ENCODE results near the gene CACNA1B. TPM values are rescaled to one million over a fixed set of nuclear protein-coding genes. Genes with fewer than 3 reads are reported as not detected.

The CACNA1B gene
- total RNA-seq, 5 donors from 2014 or later (not counting 1 experiment from before 2014, with no cell fraction given), result 0.03 to 0.09 (median 0.03) TPM; not detected in 2

GRCh38 chr9:137951107-137951506, 73.5 kb downstream of the CACNA1B start:
- ATAC-seq (replicated peaks in 1 of 4) (no peak), DNase-seq (no peak)
- Histone ChIP-seq H3K27ac (ENCODE audit: low read length) (no peak overlapping the region), H3K36me3 (ENCODE audit: control insufficient read depth in 2 of 2, extremely low read depth in 1 of 2, insufficient read depth in 1 of 2, low read length in 1 of 2) (no peaks in the 10 kb centered on the region), H3K27me3 (replicated peaks in 1 of 2; ENCODE audit: control insufficient read depth in 2 of 2, extremely low read depth in 1 of 2, insufficient read depth in 2 of 2, low read length in 1 of 2) (peaks cover 0 to 43% of the 10 kb centered on the region in 2 experiments), H3K4me3 (ENCODE audit: control insufficient read depth in 1 of 2, extremely low read depth in 1 of 2, low read length in 1 of 2) (no peak overlapping the region), H3K9me3 (no peaks in the 10 kb centered on the region), H3K4me1 (ENCODE audit: control insufficient read depth in 1 of 2, extremely low read depth in 1 of 2, insufficient read depth in 2 of 2, low read length in 2 of 2) (no peaks in the 10 kb centered on the region)
- Mint-ChIP-seq H3K4me1 (no peaks in the 10 kb centered on the region), H3K27ac (no peak overlapping the region), H3K4me3 (no peak overlapping the region), H3K27me3 (peaks cover 4 to 16% of the 10 kb centered on the region in 2 donors), H3K36me3 (no peaks in the 10 kb centered on the region), H3K9me3 (peaks cover 0 to 8% (median 5%) of the 10 kb centered on the region in 3 donors)
- ChIA-PET POLR2A (no interaction called here), CTCF (no interaction called here)
- WGBS (ENCODE audit: insufficient coverage), result 65% methylated on average over 6 of the region's 8 CpGs

GRCh38 chr9:137951597-137952490, 74.3 kb downstream of the CACNA1B start:
- whole genome bisulfite sequencing (ENCODE audit: insufficient coverage), result 69% methylated on average over 4 of the region's 12 CpGs
- Mint-ChIP-seq H3K27me3 (peaks cover 4 to 16% of the 10 kb centered on the region in 2 donors), H3K4me3 (no peak overlapping the region), H3K4me1 (no peaks in the 10 kb centered on the region), H3K9me3 (peaks cover 0 to 4% (median 0%) of the 10 kb centered on the region in 3 donors), H3K27ac (no peak overlapping the region), H3K36me3 (no peaks in the 10 kb centered on the region)
- Histone ChIP-seq H3K36me3 (ENCODE audit: control insufficient read depth in 2 of 2, extremely low read depth in 1 of 2, insufficient read depth in 1 of 2, low read length in 1 of 2) (no peaks in the 10 kb centered on the region), H3K9me3 (no peaks in the 10 kb centered on the region), H3K27me3 (replicated peaks in 1 of 2; ENCODE audit: control insufficient read depth in 2 of 2, extremely low read depth in 1 of 2, insufficient read depth in 2 of 2, low read length in 1 of 2) (peaks cover 0 to 43% of the 10 kb centered on the region in 2 experiments), H3K4me1 (ENCODE audit: control insufficient read depth in 1 of 2, extremely low read depth in 1 of 2, insufficient read depth in 2 of 2, low read length in 2 of 2) (no peaks in the 10 kb centered on the region), H3K4me3 (ENCODE audit: control insufficient read depth in 1 of 2, extremely low read depth in 1 of 2, low read length in 1 of 2) (no peak overlapping the region), H3K27ac (ENCODE audit: low read length) (no peak overlapping the region)
- DNase-seq (no peak), ATAC-seq (replicated peaks in 1 of 4) (no peak)
- POLR2A ChIA-PET, result no interaction called here
- CTCF ChIA-PET, result no interaction called here

GRCh38 chr9:137952976-137953666, 75.5 kb downstream of the CACNA1B start:
- no peak overlapping the region for H3K4me3 Mint-ChIP-seq
- H3K27ac ChIP-seq (ENCODE audit: low read length), result no peak overlapping the region
- no peaks in the 10 kb centered on the region for H3K36me3 Mint-ChIP-seq
- no peak overlapping the region for H3K4me3 ChIP-seq (ENCODE audit: control insufficient read depth in 1 of 2, extremely low read depth in 1 of 2, low read length in 1 of 2)
- H3K9me3 ChIP-seq, result no peaks in the 10 kb centered on the region
- H3K9me3 Mint-ChIP-seq, result no peaks in the 10 kb centered on the region
- H3K27ac Mint-ChIP-seq, result no peak overlapping the region
- ATAC-seq (replicated peaks in 1 of 4) (no peak), DNase-seq (no peak)
- H3K27me3 ChIP-seq (replicated peaks in 1 of 2; ENCODE audit: control insufficient read depth in 2 of 2, extremely low read depth in 1 of 2, insufficient read depth in 2 of 2, low read length in 1 of 2), result peaks cover 0 to 43% of the 10 kb centered on the region in 2 experiments
- peaks cover 4 to 16% of the 10 kb centered on the region in 2 donors for H3K27me3 Mint-ChIP-seq
- H3K4me1 Mint-ChIP-seq, result no peaks in the 10 kb centered on the region
- no peaks in the 10 kb centered on the region for H3K36me3 ChIP-seq (ENCODE audit: control insufficient read depth in 2 of 2, extremely low read depth in 1 of 2, insufficient read depth in 1 of 2, low read length in 1 of 2)
- 79% methylated on average over 8 of the region's 12 CpGs for WGBS (ENCODE audit: insufficient coverage)
- ChIA-PET CTCF (no interaction called here), POLR2A (no interaction called here)
- no peaks in the 10 kb centered on the region for H3K4me1 ChIP-seq (ENCODE audit: control insufficient read depth in 1 of 2, extremely low read depth in 1 of 2, insufficient read depth in 2 of 2, low read length in 2 of 2)

- H3K9me3 ChIP-seq, result no peaks in the 10 kb centered on the region
- no peak overlapping the region for H3K4me3 Mint-ChIP-seq
- H3K4me1 Mint-ChIP-seq, result no peaks in the 10 kb centered on the region
- no peaks in the 10 kb centered on the region for H3K4me1 ChIP-seq (ENCODE audit: control insufficient read depth in 1 of 2, extremely low read depth in 1 of 2, insufficient read depth in 2 of 2, low read length in 2 of 2)
- no peak for DNase-seq
- no peaks in the 10 kb centered on the region for H3K9me3 Mint-ChIP-seq
- H3K36me3 Mint-ChIP-seq, result no peaks in the 10 kb centered on the region
- POLR2A ChIA-PET, result no interaction called here
- H3K27ac ChIP-seq (ENCODE audit: low read length), result no peak overlapping the region
- H3K27me3 Mint-ChIP-seq, result peaks cover 4 to 16% of the 10 kb centered on the region in 2 donors
- H3K4me3 ChIP-seq (ENCODE audit: control insufficient read depth in 1 of 2, extremely low read depth in 1 of 2, low read length in 1 of 2), result no peak overlapping the region
- CTCF ChIA-PET, result interaction anchor here in 1 of 2 donors (0.6 kb wide), 1 partner anchor 44 kb away, joined by 4 read pairs; no protein-coding TSS in a partner anchor
- WGBS (ENCODE audit: insufficient coverage), result 81% methylated on average over 5 of the region's 10 CpGs
- ATAC-seq (replicated peaks in 1 of 4), result no peak
- peaks cover 0 to 41% of the 10 kb centered on the region in 2 experiments for H3K27me3 ChIP-seq (replicated peaks in 1 of 2; ENCODE audit: control insufficient read depth in 2 of 2, extremely low read depth in 1 of 2, insufficient read depth in 2 of 2, low read length in 1 of 2)
- no peak overlapping the region for H3K27ac Mint-ChIP-seq
- no peaks in the 10 kb centered on the region for H3K36me3 ChIP-seq (ENCODE audit: control insufficient read depth in 2 of 2, extremely low read depth in 1 of 2, insufficient read depth in 1 of 2, low read length in 1 of 2)
Observed at GRCh38 chr9:137953683-137954438, 76.3 kb downstream of the CACNA1B start.

GRCh38 chr9:137955224-137955570, 77.6 kb downstream of the CACNA1B start:
- DNase-seq (no peak), ATAC-seq (replicated peaks in 1 of 4) (no peak)
- Mint-ChIP-seq H3K4me3 (no peak overlapping the region), H3K27ac (no peak overlapping the region), H3K36me3 (no peaks in the 10 kb centered on the region), H3K27me3 (peaks cover 4 to 19% of the 10 kb centered on the region in 2 donors), H3K4me1 (no peaks in the 10 kb centered on the region), H3K9me3 (no peaks in the 10 kb centered on the region)
- Histone ChIP-seq H3K27me3 (replicated peaks in 1 of 2; ENCODE audit: control insufficient read depth in 2 of 2, extremely low read depth in 1 of 2, insufficient read depth in 2 of 2, low read length in 1 of 2) (peaks cover 0 to 40% of the 10 kb centered on the region in 2 experiments), H3K27ac (ENCODE audit: low read length) (no peak overlapping the region), H3K4me1 (ENCODE audit: control insufficient read depth in 1 of 2, extremely low read depth in 1 of 2, insufficient read depth in 2 of 2, low read length in 2 of 2) (no peaks in the 10 kb centered on the region), H3K36me3 (ENCODE audit: control insufficient read depth in 2 of 2, extremely low read depth in 1 of 2, insufficient read depth in 1 of 2, low read length in 1 of 2) (no peaks in the 10 kb centered on the region), H3K9me3 (no peaks in the 10 kb centered on the region), H3K4me3 (ENCODE audit: control insufficient read depth in 1 of 2, extremely low read depth in 1 of 2, low read length in 1 of 2) (no peak overlapping the region)
- WGBS (ENCODE audit: insufficient coverage), result 81% methylated on average over 4 of the region's 5 CpGs
- ChIA-PET CTCF (no interaction called here), POLR2A (interaction anchor here in 1 of 2 donors (0.7 kb wide), 1 partner anchor 61 kb away, joined by 3 read pairs; no protein-coding TSS in a partner anchor)

GRCh38 chr9:137955586-137955985, 78.0 kb downstream of the CACNA1B start:
- H3K27ac Mint-ChIP-seq, result no peak overlapping the region
- CTCF ChIA-PET, result no interaction called here
- 88% methylated on average over 14 of the region's 14 CpGs for WGBS (ENCODE audit: insufficient coverage)
- H3K4me1 Mint-ChIP-seq, result no peaks in the 10 kb centered on the region
- Histone ChIP-seq H3K27me3 (replicated peaks in 1 of 2; ENCODE audit: control insufficient read depth in 2 of 2, extremely low read depth in 1 of 2, insufficient read depth in 2 of 2, low read length in 1 of 2) (peaks cover 0 to 42% of the 10 kb centered on the region in 2 experiments), H3K4me1 (ENCODE audit: control insufficient read depth in 1 of 2, extremely low read depth in 1 of 2, insufficient read depth in 2 of 2, low read length in 2 of 2) (no peaks in the 10 kb centered on the region), H3K27ac (ENCODE audit: low read length) (no peak overlapping the region), H3K4me3 (ENCODE audit: control insufficient read depth in 1 of 2, extremely low read depth in 1 of 2, low read length in 1 of 2) (no peak overlapping the region), H3K36me3 (ENCODE audit: control insufficient read depth in 2 of 2, extremely low read depth in 1 of 2, insufficient read depth in 1 of 2, low read length in 1 of 2) (no peaks in the 10 kb centered on the region), H3K9me3 (no peaks in the 10 kb centered on the region)
- no peak for ATAC-seq (replicated peaks in 1 of 4)
- no peak overlapping the region for H3K4me3 Mint-ChIP-seq
- no peaks in the 10 kb centered on the region for H3K36me3 Mint-ChIP-seq
- POLR2A ChIA-PET, result interaction anchor here in 1 of 2 donors (0.7 kb wide), 1 partner anchor 61 kb away, joined by 3 read pairs; no protein-coding TSS in a partner anchor
- H3K27me3 Mint-ChIP-seq, result peaks cover 4 to 19% of the 10 kb centered on the region in 2 donors
- no peak for DNase-seq
- no peaks in the 10 kb centered on the region for H3K9me3 Mint-ChIP-seq

All from T-cell (primary cell).